IMR-90 (cell line): Measurements from ENCODE around the gene CNTN4. TPM values are rescaled to one million over a fixed set of nuclear protein-coding genes. Genes with fewer than 3 reads are reported as not detected.

ENCODE experiments used
- ATAC-seq: fragments of 200-7000 bp; cut with Tn5 transposase; 2 replicates; pipeline ENCODE4 v1.9.1; 2020; ENCODE audit warnings: low read depth, mild to moderate bottlenecking, moderate library complexity
- BruUV-seq: library from RNA; stranded (reverse); fragments of 400-500 nt; replicated peaks from 2 replicates; lab custom pipeline; 2021; lab: Mats Ljungman, UMichigan
- CTCF ChIA-PET: fragments of 300-600 bp; formaldehyde crosslinking; extraction: SDS; loops from one replicate; lab custom pipeline; 2021; ENCODE audit warnings: antibody characterized with exemption; lab: Yijun Ruan, JAX
- POLR2A ChIA-PET: fragments of 300-600 bp; sonication (Branson Sonifier 250); formaldehyde crosslinking; loops from one replicate; lab custom pipeline; 2022; ENCODE audit warnings: antibody characterized with exemption; ENCODE audit not compliant: unreplicated experiment; lab: Charles Lee
- DNase-seq: peaks from one replicate; pipeline ENCODE4 v3.0.0; 2013
- H2AFZ ChIP-seq: replicated peaks from 2 replicates; pipeline ENCODE3; 2013; ENCODE audit warnings: low read length, mild to moderate bottlenecking; ENCODE audit not compliant: poor library complexity
- H2AK5ac ChIP-seq: 2 replicates; pipeline ENCODE4 v1.6.1; 2013; ENCODE audit warnings: low read depth, low read length, inconsistent platforms
- H2AK9ac ChIP-seq: replicated peaks from 2 replicates; pipeline ENCODE3; 2013; ENCODE audit warnings: mild to moderate bottlenecking, low read depth, low read length, moderate library complexity; ENCODE audit not compliant: poor library complexity
- H2BK120ac ChIP-seq: 2 replicates; pipeline ENCODE4 v1.6.1; 2013; ENCODE audit warnings: low read depth, low read length, inconsistent platforms
- H2BK15ac ChIP-seq: 3 replicates; pipeline ENCODE4 v1.6.1; 2013; ENCODE audit warnings: low read depth, low read length, inconsistent platforms
- H2BK20ac ChIP-seq: 2 replicates; pipeline ENCODE4 v1.6.1; 2013; ENCODE audit warnings: low read depth, mild to moderate bottlenecking, inconsistent platforms, low read length, moderate library complexity
- H2BK5ac ChIP-seq: 2 replicates; pipeline ENCODE4 v1.6.1; 2013; ENCODE audit warnings: mild to moderate bottlenecking, low read depth, low read length, inconsistent platforms; ENCODE audit not compliant: poor library complexity, severe bottlenecking
- H3K14ac ChIP-seq: replicated peaks from 2 replicates; pipeline ENCODE4 v1.6.1; 2013; ENCODE audit warnings: low read depth, low read length, inconsistent platforms
- H3K18ac ChIP-seq: 2 replicates; pipeline ENCODE4 v1.6.1; 2013; ENCODE audit warnings: low read depth, low read length, control low read depth
- H3K23ac ChIP-seq: 2 replicates; pipeline ENCODE4 v1.6.1; 2013; ENCODE audit warnings: low read depth, low read length, inconsistent platforms
- H3K27ac ChIP-seq: 2 replicates; pipeline ENCODE4 v1.5.1; 2013; ENCODE audit warnings: mild to moderate bottlenecking, control low read depth, low read length; ENCODE audit not compliant: insufficient read depth
- H3K27me3 ChIP-seq: 2 replicates; pipeline ENCODE4 v1.6.1; 2013; ENCODE audit warnings: low read length; ENCODE audit not compliant: control insufficient read depth, insufficient read depth
- H3K36me3 ChIP-seq: 2 replicates; pipeline ENCODE4 v1.6.1; 2013; ENCODE audit warnings: low read length, mixed read lengths; ENCODE audit not compliant: control insufficient read depth, insufficient read depth
- H3K4ac ChIP-seq: 2 replicates; pipeline ENCODE4 v1.6.1; 2013; ENCODE audit warnings: low read depth, low read length, inconsistent platforms
- H3K4me1 ChIP-seq: 2 replicates; pipeline ENCODE4 v1.6.1; 2013; ENCODE audit warnings: low read length, mixed read lengths; ENCODE audit not compliant: control insufficient read depth, insufficient read depth
- H3K4me2 ChIP-seq: 2 replicates; pipeline ENCODE4 v1.6.1; 2013; ENCODE audit warnings: low read depth, mild to moderate bottlenecking, control low read depth, low read length, moderate library complexity
- H3K4me3 ChIP-seq: 2 replicates; pipeline ENCODE4 v1.5.1; 2013; ENCODE audit warnings: low read depth, mild to moderate bottlenecking, control low read depth, low read length, moderate library complexity; ENCODE audit not compliant: insufficient read depth
- H3K56ac ChIP-seq: 2 replicates; pipeline ENCODE4 v1.6.1; 2013; ENCODE audit warnings: low read length, inconsistent platforms; ENCODE audit not compliant: insufficient read depth; ENCODE audit errors: extremely low read depth
- H3K79me1 ChIP-seq, 2 experiments: 2 replicates each; pipeline ENCODE4 v1.6.1; 2013; ENCODE audit warnings: low read length in 2 of 2, inconsistent platforms in 1 of 2, low read depth in 1 of 2
- H3K9ac ChIP-seq: 2 replicates; pipeline ENCODE4 v1.6.1; 2013; ENCODE audit warnings: low read depth, low read length, control low read depth
- H3K9me1 ChIP-seq: 2 replicates; pipeline ENCODE4 v1.6.1; 2013; ENCODE audit warnings: low read length, inconsistent platforms; ENCODE audit not compliant: insufficient read depth
- H3K9me3 ChIP-seq: 2 replicates; pipeline ENCODE4 v1.6.1; 2013; ENCODE audit warnings: low read length; ENCODE audit not compliant: control insufficient read depth, insufficient read depth
- H4K20me1 ChIP-seq: 2 replicates; pipeline ENCODE4 v1.6.1; 2013; ENCODE audit warnings: low read length, inconsistent platforms; ENCODE audit not compliant: insufficient read depth
- H4K5ac ChIP-seq: 2 replicates; pipeline ENCODE4 v1.6.1; 2013; ENCODE audit warnings: mild to moderate bottlenecking, low read depth, low read length, control low read depth
- H4K8ac ChIP-seq, 2 experiments: 2 replicates each; pipeline ENCODE4 v1.6.1; 2013; ENCODE audit warnings: low read depth in 2 of 2, low read length in 2 of 2, control low read depth in 1 of 2, inconsistent platforms in 1 of 2
- H4K91ac ChIP-seq: 2 replicates; pipeline ENCODE4 v1.6.1; 2013; ENCODE audit warnings: low read depth, low read length, inconsistent platforms; ENCODE audit not compliant: insufficient read depth
- BHLHE40 ChIP-seq: fragments of 150-350 bp; IDR thresholded peaks from 2 replicates; pipeline ENCODE4 v1.6.1; 2016; ENCODE audit warnings: mild to moderate bottlenecking, low read depth, low read length
- CEBPB ChIP-seq: IDR thresholded peaks from 2 replicates; pipeline ENCODE4 v1.6.1; 2012; ENCODE audit warnings: low read depth, low read length, improper control_type of control experiment
- CHD1 ChIP-seq: IDR thresholded peaks from 2 replicates; pipeline ENCODE4 v1.6.1; 2012; ENCODE audit warnings: low read depth, low read length, improper control_type of control experiment
- FOS ChIP-seq: fragments of 150-350 bp; IDR thresholded peaks from 2 replicates; pipeline ENCODE4 v1.6.1; 2016; ENCODE audit warnings: low read depth, low read length
- MAFK ChIP-seq: IDR thresholded peaks from 2 replicates; pipeline ENCODE4 v1.6.1; 2012; ENCODE audit warnings: low read depth, low read length, improper control_type of control experiment
- MAZ ChIP-seq: IDR thresholded peaks from 2 replicates; pipeline ENCODE4 v1.6.1; 2012; ENCODE audit warnings: low read depth, mild to moderate bottlenecking, low read length, improper control_type of control experiment, moderate library complexity, borderline replicate concordance
- MXI1 ChIP-seq: IDR thresholded peaks from 2 replicates; pipeline ENCODE4 v1.6.1; 2012; ENCODE audit warnings: low read depth, mild to moderate bottlenecking, low read length, moderate library complexity, borderline replicate concordance
- NFE2L2 ChIP-seq: fragments of 150-350 bp; IDR thresholded peaks from 2 replicates; pipeline ENCODE4 v1.6.1; 2016; ENCODE audit warnings: low read depth, mild to moderate bottlenecking, low read length
- POLR2A ChIP-seq: IDR thresholded peaks from 2 replicates; pipeline ENCODE4 v1.6.1; 2012; ENCODE audit warnings: mild to moderate bottlenecking, low read depth, low read length
- RAD21 ChIP-seq: IDR thresholded peaks from 2 replicates; pipeline ENCODE4 v1.6.1; 2012; ENCODE audit warnings: low read length, improper control_type of control experiment
- RCOR1 ChIP-seq: IDR thresholded peaks from 2 replicates; pipeline ENCODE4 v1.6.1; 2012; ENCODE audit warnings: mild to moderate bottlenecking, low read length, improper control_type of control experiment; ENCODE audit not compliant: insufficient replicate concordance
- RFX5 ChIP-seq: IDR thresholded peaks from 2 replicates; pipeline ENCODE4 v1.8.0; 2012; ENCODE audit warnings: low read depth, mild to moderate bottlenecking, low read length, moderate library complexity
- SMC3 ChIP-seq: fragments of 150-350 bp; IDR thresholded peaks from 2 replicates; pipeline ENCODE4 v1.6.1; 2016; ENCODE audit warnings: low read depth, mild to moderate bottlenecking, antibody characterized with exemption, low read length, moderate library complexity
- WGBS, 2 experiments: methylation state at CpG; one replicate each; pipeline versions ENCODE4 v1.1.5 to v1.1.7; 2013; ENCODE audit warnings: missing lambda C conversion rate in 2 of 2; ENCODE audit not compliant: insufficient read length in 1 of 2; ENCODE audit errors: extremely low coverage in 2 of 2; 5-methylcytosine and 5-hydroxymethylcytosine counted together
- dilution Hi-C: fragments of 300-500 bp; cut with HindIII; formaldehyde crosslinking; loops from one replicate; pipeline ENCODE4 v1.14.3; 2018; ENCODE audit warnings: low sequenced_read_pairs; ENCODE audit not compliant: unreplicated experiment
- in situ Hi-C: fragments of 300-500 bp; cut with MboI; formaldehyde crosslinking; loops from 3 replicates; pipeline ENCODE4 v1.14.3; 2019; ENCODE audit warnings: low sequenced_read_pairs, inconsistent platforms, mixed read lengths
- intact Hi-C: fragments of 100-400 bp; cut with micrococcal nuclease; formaldehyde crosslinking; loops from 2 replicates; pipeline ENCODE4 v1.10.0; 2022
- polyA plus RNA-seq, 3 experiments: library from polyadenylated mRNA; depleted of rRNA; stranded (reverse); fragments of >200 nt; gene quantifications; 2 replicates each; pipeline ENCODE4 v1.2.3, GENCODE V29; 2012; ENCODE audit warnings: low replicate concordance in 1 of 3
- total RNA-seq: library from RNA; depleted of rRNA; stranded (reverse); fragments of >200 nt; gene quantifications from 2 replicates; pipeline ENCODE4 v1.2.3, GENCODE V29; 2012
- TF ChIP-seq, protein P1 (sequence below): fragments of 150-350 bp; IDR thresholded peaks from 2 replicates; pipeline ENCODE4 v1.6.1; 2016; ENCODE audit warnings: low read depth, mild to moderate bottlenecking, low read length, moderate library complexity, borderline replicate concordance
- TF ChIP-seq, protein P2 (sequence below): conservative IDR thresholded peaks from 2 replicates; pipeline ENCODE4 v1.5.1; 2012; ENCODE audit warnings: mild to moderate bottlenecking, low read depth, low read length, improper control_type of control experiment
- TF ChIP-seq, protein P3 (sequence below): fragments of 150-350 bp; IDR thresholded peaks from 2 replicates; pipeline ENCODE4 v1.6.1; 2017; ENCODE audit warnings: mild to moderate bottlenecking, antibody characterized with exemption, low read length, low read depth

Gene CNTN4
- total and polyA plus RNA-seq, 2 of the 4 experiments (the other 2 are of a cell fraction): under 0.01 TPM; not detected in 1

DNA sequence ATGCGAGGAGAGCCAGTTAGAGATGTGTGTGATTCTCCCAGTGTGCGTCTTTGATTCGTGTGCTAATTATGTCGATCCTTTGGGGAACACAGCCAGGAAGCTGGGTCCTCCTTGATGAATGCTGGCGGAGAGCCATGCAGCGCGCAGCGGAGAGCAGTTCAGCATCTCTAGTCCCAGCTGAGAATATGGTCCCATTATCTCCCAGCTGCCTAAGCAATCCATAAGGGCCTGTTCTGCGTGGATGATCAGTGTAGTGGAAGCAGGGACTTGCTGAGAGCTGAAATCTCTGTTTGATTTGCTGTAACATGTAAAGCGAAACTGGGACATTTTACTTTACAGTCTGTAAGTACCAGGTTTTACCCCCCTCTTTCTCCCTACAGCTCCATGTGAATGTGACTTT, 412.7 kb downstream of the CNTN4 start:
- TF ChIP-seq, protein P1, sequence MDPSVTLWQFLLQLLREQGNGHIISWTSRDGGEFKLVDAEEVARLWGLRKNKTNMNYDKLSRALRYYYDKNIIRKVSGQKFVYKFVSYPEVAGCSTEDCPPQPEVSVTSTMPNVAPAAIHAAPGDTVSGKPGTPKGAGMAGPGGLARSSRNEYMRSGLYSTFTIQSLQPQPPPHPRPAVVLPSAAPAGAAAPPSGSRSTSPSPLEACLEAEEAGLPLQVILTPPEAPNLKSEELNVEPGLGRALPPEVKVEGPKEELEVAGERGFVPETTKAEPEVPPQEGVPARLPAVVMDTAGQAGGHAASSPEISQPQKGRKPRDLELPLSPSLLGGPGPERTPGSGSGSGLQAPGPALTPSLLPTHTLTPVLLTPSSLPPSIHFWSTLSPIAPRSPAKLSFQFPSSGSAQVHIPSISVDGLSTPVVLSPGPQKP: no peak
- TF ChIP-seq RFX5 (no peak), POLR2A (no peak), MAFK (no peak), CHD1 (no peak), MXI1 (no peak), CEBPB (no peak), MAZ (no peak), NFE2L2 (no peak), RAD21 (no peak), FOS (no peak), SMC3 (no peak), RCOR1 (no peak), BHLHE40 (no peak)
- TF ChIP-seq, protein P2, sequence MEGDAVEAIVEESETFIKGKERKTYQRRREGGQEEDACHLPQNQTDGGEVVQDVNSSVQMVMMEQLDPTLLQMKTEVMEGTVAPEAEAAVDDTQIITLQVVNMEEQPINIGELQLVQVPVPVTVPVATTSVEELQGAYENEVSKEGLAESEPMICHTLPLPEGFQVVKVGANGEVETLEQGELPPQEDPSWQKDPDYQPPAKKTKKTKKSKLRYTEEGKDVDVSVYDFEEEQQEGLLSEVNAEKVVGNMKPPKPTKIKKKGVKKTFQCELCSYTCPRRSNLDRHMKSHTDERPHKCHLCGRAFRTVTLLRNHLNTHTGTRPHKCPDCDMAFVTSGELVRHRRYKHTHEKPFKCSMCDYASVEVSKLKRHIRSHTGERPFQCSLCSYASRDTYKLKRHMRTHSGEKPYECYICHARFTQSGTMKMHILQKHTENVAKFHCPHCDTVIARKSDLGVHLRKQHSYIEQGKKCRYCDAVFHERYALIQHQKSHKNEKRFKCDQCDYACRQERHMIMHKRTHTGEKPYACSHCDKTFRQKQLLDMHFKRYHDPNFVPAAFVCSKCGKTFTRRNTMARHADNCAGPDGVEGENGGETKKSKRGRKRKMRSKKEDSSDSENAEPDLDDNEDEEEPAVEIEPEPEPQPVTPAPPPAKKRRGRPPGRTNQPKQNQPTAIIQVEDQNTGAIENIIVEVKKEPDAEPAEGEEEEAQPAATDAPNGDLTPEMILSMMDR: no peak
- TF ChIP-seq, protein P3, sequence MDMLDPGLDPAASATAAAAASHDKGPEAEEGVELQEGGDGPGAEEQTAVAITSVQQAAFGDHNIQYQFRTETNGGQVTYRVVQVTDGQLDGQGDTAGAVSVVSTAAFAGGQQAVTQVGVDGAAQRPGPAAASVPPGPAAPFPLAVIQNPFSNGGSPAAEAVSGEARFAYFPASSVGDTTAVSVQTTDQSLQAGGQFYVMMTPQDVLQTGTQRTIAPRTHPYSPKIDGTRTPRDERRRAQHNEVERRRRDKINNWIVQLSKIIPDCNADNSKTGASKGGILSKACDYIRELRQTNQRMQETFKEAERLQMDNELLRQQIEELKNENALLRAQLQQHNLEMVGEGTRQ: no peak
- Histone ChIP-seq H3K56ac (no peak overlapping the region), H2AK9ac (no peak overlapping the region), H3K4me1 (no peaks in the 10 kb centered on the region), H2BK120ac (no peak overlapping the region), H4K8ac (no peak overlapping the region), H3K36me3 (no peaks in the 10 kb centered on the region), H3K9ac (no peak overlapping the region), H3K79me1 (no peaks in the 10 kb centered on the region), H2AK5ac (no peak overlapping the region), H4K20me1 (no peaks in the 10 kb centered on the region), H3K9me1 (no peaks in the 10 kb centered on the region), H4K91ac (no peak overlapping the region), H2BK5ac (no peak overlapping the region), H3K14ac (no peak overlapping the region), H3K23ac (no peak overlapping the region), H3K4me2 (no peak overlapping the region), H3K27me3 (no peaks in the 10 kb centered on the region), H3K27ac (no peak overlapping the region), H3K18ac (no peak overlapping the region), H4K5ac (no peak overlapping the region), H3K4me3 (no peak overlapping the region), H2BK15ac (no peak overlapping the region), H3K9me3 (peaks cover 2% of the 10 kb centered on the region; the same call in 1 of the 2 replicates), H2AFZ (no peak overlapping the region), H2BK20ac (no peak overlapping the region), H3K4ac (no peak overlapping the region)
- no TSS peak for BruUV-seq
- DNase-seq (no peak), ATAC-seq (no peak)
- WGBS, 2 experiments: 7% methylated on average over 4 of the region's 10 CpGs; no CpG with 5 or more reads in 1 of the 2 experiments
- dilution Hi-C loops: no loop called here
- in situ Hi-C loops: no loop called here
- intact Hi-C loops: no loop called here
- ChIA-PET CTCF (no interaction called here), POLR2A (no interaction called here)
